ENCODE measurements around the gene LFNG.

DNA sequence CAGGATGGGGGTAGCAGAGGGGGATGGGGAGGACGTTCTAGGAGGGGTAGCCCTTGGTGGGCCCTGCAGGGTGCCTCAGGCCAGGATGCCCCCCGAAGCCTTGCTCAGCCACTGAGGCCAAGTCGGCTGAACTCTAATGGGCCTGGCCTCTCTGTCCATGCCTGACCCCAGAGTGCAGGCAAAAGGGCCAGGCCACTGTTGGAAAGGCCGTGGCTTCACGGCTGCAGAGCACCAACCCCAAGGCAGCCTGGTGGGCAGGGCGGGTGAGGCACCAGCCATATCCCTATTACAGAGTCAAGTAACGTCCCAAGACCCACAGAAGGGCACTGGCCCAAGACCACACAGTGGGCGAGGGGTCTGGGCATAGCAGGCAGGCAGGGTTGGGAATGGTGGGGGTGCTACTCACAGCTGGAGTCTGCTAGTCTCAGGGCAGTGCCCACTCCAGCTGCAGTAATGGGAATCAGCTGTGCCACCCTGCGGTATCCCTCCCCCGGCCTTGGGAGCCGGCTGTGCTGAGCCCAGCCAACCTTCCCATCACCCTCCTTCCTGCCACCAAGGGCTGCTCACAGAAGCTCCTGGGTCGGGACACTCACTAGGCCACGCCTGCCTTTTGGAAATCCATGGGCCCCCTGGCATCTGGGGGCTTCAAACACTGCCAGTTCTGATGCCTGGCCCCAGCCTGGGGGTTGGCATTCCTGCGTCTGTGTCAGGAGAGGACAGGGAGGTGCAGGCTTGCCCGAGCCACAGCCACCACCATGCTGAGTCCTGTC is 4.0 kb upstream of the LFNG start:
- TF ChIP-seq TARDBP (IDR thresholded peaks at IDR 0.05) (no peak), BHLHE40 (IDR thresholded peaks at IDR 0.05; ENCODE audit: borderline replicate concordance) (no peak), SP1 (IDR thresholded peaks at IDR 0.05) (no peak), FOXM1 (IDR thresholded peaks at IDR 0.05; ENCODE audit: borderline replicate concordance) (no peak), ELF4 (IDR thresholded peaks at IDR 0.05) (no peak), SUZ12 (IDR thresholded peaks at IDR 0.05) (no peak), CTBP1 (IDR thresholded peaks at IDR 0.05; ENCODE audit: borderline replicate concordance) (no peak), HDGF (IDR thresholded peaks at IDR 0.05; ENCODE audit: borderline replicate concordance) (no peak), LEF1 (IDR thresholded peaks at IDR 0.05; ENCODE audit: borderline replicate concordance) (no peak), FOXK2 (IDR thresholded peaks at IDR 0.05) (no peak)
- TF ChIP-seq, protein P1, sequence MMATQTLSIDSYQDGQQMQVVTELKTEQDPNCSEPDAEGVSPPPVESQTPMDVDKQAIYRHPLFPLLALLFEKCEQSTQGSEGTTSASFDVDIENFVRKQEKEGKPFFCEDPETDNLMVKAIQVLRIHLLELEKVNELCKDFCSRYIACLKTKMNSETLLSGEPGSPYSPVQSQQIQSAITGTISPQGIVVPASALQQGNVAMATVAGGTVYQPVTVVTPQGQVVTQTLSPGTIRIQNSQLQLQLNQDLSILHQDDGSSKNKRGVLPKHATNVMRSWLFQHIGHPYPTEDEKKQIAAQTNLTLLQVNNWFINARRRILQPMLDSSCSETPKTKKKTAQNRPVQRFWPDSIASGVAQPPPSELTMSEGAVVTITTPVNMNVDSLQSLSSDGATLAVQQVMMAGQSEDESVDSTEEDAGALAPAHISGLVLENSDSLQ (IDR thresholded peaks at IDR 0.05) = no peak

Measured in HEK293T (cell line).